K562 (cell line): Measurements from ENCODE around the gene SF3B3. TPM values are rescaled to one million over a fixed set of nuclear protein-coding genes. Genes with fewer than 3 reads are reported as not detected.
A peak's percentile ranks its signal among the peaks of the same experiment; 100 is the strongest.

Source experiments
- CC2D1A ChIP-seq: fragments of 450-650 bp; IDR thresholded peaks from 2 replicates; pipeline ENCODE4 v1.6.1; 2017; ENCODE audit warnings: mild to moderate bottlenecking
- CXXC5 ChIP-seq: fragments of 250-450 bp; sonication (Bioruptor Pico); IDR thresholded peaks from 2 replicates; pipeline ENCODE4 v1.8.0; 2022; ENCODE audit warnings: inconsistent platforms, mild to moderate bottlenecking, moderate library complexity
- EP400 ChIP-seq: fragments of 450-650 bp; IDR thresholded peaks from 2 replicates; pipeline ENCODE4 v1.6.1; 2017; ENCODE audit warnings: antibody characterized with exemption, mild to moderate bottlenecking, moderate library complexity
- MBD2 ChIP-seq: sonication (generic); IDR thresholded peaks from 2 replicates; pipeline ENCODE4 v1.6.1; 2016; ENCODE audit warnings: low read depth, borderline replicate concordance
- MCM5 ChIP-seq: fragments of 450-650 bp; IDR thresholded peaks from 2 replicates; pipeline ENCODE4 v1.6.1; 2016; ENCODE audit warnings: low read depth
- NFIC ChIP-seq: fragments of 450-650 bp; IDR thresholded peaks from 2 replicates; pipeline ENCODE4 v1.6.1; 2017; ENCODE audit warnings: mild to moderate bottlenecking, inconsistent platforms
- NR2C1 ChIP-seq, 2 experiments: fragments of 450-650 bp; IDR thresholded peaks; 2 replicates each; pipeline ENCODE4 v1.6.1; 2017; ENCODE audit warnings: mild to moderate bottlenecking in 2 of 2, antibody characterized with exemption in 1 of 2, inconsistent platforms in 1 of 2, missing compliant biosample characterization in 1 of 2, missing genetic modification characterization in 1 of 2
- PML ChIP-seq: IDR thresholded peaks from 2 replicates; pipeline ENCODE4 v1.6.1; 2012; ENCODE audit warnings: low read length, inconsistent platforms
- SIX5 ChIP-seq, 2 experiments: IDR thresholded peaks; 2 replicates each; pipeline ENCODE4 v1.6.1; 2011; ENCODE audit warnings: low read length in 2 of 2, borderline replicate concordance in 1 of 2, low read depth in 1 of 2, mild to moderate bottlenecking in 1 of 2, moderate library complexity in 1 of 2; ENCODE audit not compliant: insufficient read depth in 1 of 2
- SMARCC2 ChIP-seq: fragments of 450-650 bp; IDR thresholded peaks from 2 replicates; pipeline ENCODE4 v1.6.1; 2017; ENCODE audit warnings: antibody characterized with exemption, moderate library complexity, mild to moderate bottlenecking, low read depth
- TAF7 ChIP-seq: fragments of 450-650 bp; IDR thresholded peaks from 2 replicates; pipeline ENCODE4 v1.6.1; 2016; ENCODE audit warnings: missing genetic modification characterization, missing compliant biosample characterization
- TEAD1 ChIP-seq, 2 experiments: fragments of 450-650 bp in 1 of 2; sonication (generic) in 1 of 2; formaldehyde crosslinking; IDR thresholded peaks; 2 replicates each; pipeline versions ENCODE4 v1.4.0 to v1.8.0; 2020 to 2022; ENCODE audit warnings: mild to moderate bottlenecking in 2 of 2, missing genetic modification reagents in 1 of 2
- YY1 ChIP-seq, 3 experiments: IDR thresholded peaks; 2 replicates each; pipeline ENCODE4 v1.6.1; 2011; ENCODE audit warnings: low read length in 2 of 3, mild to moderate bottlenecking in 2 of 3, moderate library complexity in 2 of 3, borderline replicate concordance in 1 of 3, control low read depth in 1 of 3, low read depth in 1 of 3; ENCODE audit not compliant: insufficient read depth in 3 of 3, insufficient replicate concordance in 2 of 3, control insufficient read depth in 1 of 3, insufficient read length in 1 of 3; ENCODE audit errors: extremely low read depth in 1 of 3
- ZFX ChIP-seq: sonication (generic); formaldehyde crosslinking; IDR thresholded peaks from 2 replicates; pipeline ENCODE4 v1.8.0; 2022; ENCODE audit warnings: mild to moderate bottlenecking, missing genetic modification reagents, moderate library complexity
- ZNF23 ChIP-seq: fragments of 250-450 bp; sonication (Bioruptor Pico); IDR thresholded peaks from 2 replicates; pipeline ENCODE4 v1.4.0; 2020; ENCODE audit warnings: mild to moderate bottlenecking
- ZNF764 ChIP-seq: fragments of 250-450 bp; sonication (Bioruptor Pico); IDR thresholded peaks from 2 replicates; pipeline ENCODE4 v1.4.0; 2020; ENCODE audit warnings: low read depth, mild to moderate bottlenecking, moderate library complexity
- polyA plus RNA-seq, 8 experiments: library from polyadenylated mRNA; depleted of rRNA in 4 of 8; stranded (reverse) in 5 of 8; unstranded in 3 of 8; fragments of >200 nt; fragmentation: Nextera tagmentation in 2 of 8; fragmentation: Illumina TruSeq in 1 of 8; extraction: Ambion mirVana in 2 of 8; extraction: Trizol in 1 of 8; gene quantifications; 2 replicates each; pipeline versions ENCODE4 v1.2.1 to v1.2.3, GENCODE V29; 2011 to 2014; ENCODE audit warnings: inconsistent platforms in 1 of 8, missing spikeins in 1 of 8
- total RNA-seq, 7 experiments: library from RNA; depleted of rRNA in 6 of 7; stranded (reverse); fragments of >200 nt in 6 of 7; fragmentation: Illumina TruSeq in 2 of 7; extraction: Trizol in 2 of 7; gene quantifications; 2 replicates each; pipeline versions ENCODE4 v1.2.1 to v1.2.3, GENCODE V29; 2011 to 2021; ENCODE audit warnings: low replicate concordance in 1 of 7
- TF ChIP-seq, protein P1 (sequence below): fragments of 450-650 bp; IDR thresholded peaks from 2 replicates; pipeline ENCODE4 v1.6.1; 2017; ENCODE audit warnings: antibody characterized with exemption, mild to moderate bottlenecking
- TF ChIP-seq, protein P2 (sequence below): sonication (generic); formaldehyde crosslinking; IDR thresholded peaks from 2 replicates; pipeline ENCODE4 v1.8.0; 2022; ENCODE audit warnings: mild to moderate bottlenecking, missing genetic modification reagents
- TF ChIP-seq, protein P3 (sequence below): sonication (generic); formaldehyde crosslinking; IDR thresholded peaks from 2 replicates; pipeline ENCODE4 v1.9.0; 2022; ENCODE audit warnings: mild to moderate bottlenecking, missing genetic modification reagents

SF3B3 gene
- total and polyA plus RNA-seq, 9 of the 15 experiments (the other 6 are each of a cell fraction or from before 2014, with no cell fraction given): 98.9 to 546 (median 221) TPM

DNA sequence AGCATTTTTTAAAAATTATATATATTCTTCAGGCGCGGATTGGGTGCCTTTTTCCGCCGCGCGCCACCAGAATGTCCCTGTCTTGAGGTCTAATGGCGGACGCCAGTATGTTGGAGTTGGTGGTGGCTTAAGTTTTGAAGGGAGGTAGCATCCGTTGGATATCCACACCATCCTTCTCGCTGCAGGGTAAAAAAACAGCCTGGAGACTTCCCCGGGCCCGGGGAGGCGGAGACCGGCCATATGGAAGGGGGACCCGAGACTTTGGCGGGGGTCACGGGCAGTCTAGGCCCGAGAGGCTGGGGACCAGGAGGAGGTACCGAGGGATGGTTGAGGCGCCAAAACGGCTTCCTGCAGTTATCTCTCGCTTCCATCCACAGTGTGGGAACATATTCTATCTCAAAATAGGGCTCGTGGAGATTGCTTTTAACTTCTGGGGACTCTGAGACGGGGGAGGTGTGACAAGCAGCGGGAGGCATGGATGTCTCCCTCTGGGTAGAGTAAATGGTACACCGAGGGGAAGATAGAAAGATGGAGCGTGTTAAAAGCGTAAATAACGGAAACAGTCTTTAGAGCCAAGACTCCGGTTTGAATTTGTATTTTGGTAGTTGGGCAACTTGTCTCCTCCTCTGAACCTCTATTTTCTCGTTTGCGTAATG is at the start of gene SF3B3 (continued):
- TF ChIP-seq, protein P1, sequence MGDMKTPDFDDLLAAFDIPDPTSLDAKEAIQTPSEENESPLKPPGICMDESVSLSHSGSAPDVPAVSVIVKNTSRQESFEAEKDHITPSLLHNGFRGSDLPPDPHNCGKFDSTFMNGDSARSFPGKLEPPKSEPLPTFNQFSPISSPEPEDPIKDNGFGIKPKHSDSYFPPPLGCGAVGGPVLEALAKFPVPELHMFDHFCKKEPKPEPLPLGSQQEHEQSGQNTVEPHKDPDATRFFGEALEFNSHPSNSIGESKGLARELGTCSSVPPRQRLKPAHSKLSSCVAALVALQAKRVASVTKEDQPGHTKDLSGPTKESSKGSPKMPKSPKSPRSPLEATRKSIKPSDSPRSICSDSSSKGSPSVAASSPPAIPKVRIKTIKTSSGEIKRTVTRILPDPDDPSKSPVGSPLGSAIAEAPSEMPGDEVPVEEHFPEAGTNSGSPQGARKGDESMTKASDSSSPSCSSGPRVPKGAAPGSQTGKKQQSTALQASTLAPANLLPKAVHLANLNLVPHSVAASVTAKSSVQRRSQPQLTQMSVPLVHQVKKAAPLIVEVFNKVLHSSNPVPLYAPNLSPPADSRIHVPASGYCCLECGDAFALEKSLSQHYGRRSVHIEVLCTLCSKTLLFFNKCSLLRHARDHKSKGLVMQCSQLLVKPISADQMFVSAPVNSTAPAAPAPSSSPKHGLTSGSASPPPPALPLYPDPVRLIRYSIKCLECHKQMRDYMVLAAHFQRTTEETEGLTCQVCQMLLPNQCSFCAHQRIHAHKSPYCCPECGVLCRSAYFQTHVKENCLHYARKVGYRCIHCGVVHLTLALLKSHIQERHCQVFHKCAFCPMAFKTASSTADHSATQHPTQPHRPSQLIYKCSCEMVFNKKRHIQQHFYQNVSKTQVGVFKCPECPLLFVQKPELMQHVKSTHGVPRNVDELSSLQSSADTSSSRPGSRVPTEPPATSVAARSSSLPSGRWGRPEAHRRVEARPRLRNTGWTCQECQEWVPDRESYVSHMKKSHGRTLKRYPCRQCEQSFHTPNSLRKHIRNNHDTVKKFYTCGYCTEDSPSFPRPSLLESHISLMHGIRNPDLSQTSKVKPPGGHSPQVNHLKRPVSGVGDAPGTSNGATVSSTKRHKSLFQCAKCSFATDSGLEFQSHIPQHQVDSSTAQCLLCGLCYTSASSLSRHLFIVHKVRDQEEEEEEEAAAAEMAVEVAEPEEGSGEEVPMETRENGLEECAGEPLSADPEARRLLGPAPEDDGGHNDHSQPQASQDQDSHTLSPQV: no peak
- TF ChIP-seq SMARCC2: 0 out of 2 replicates have a peak, but pooled peaks have one; percentile 16
- TF ChIP-seq CC2D1A: peak; percentile 35; the same call in 1 of the 2 replicates
- peak; percentile 80 for TF ChIP-seq PML
- TF ChIP-seq NR2C1 (IDR thresholded peaks at IDR 0.05): 0 out of 2 replicates have a peak, but pooled peaks have one; percentile 18
- peak; percentile 38; the same call in 1 of the 2 replicates for TF ChIP-seq NR2C1 (tag; IDR thresholded peaks at IDR 0.05)
- no peak for TF ChIP-seq MCM5
- TF ChIP-seq, protein P2, sequence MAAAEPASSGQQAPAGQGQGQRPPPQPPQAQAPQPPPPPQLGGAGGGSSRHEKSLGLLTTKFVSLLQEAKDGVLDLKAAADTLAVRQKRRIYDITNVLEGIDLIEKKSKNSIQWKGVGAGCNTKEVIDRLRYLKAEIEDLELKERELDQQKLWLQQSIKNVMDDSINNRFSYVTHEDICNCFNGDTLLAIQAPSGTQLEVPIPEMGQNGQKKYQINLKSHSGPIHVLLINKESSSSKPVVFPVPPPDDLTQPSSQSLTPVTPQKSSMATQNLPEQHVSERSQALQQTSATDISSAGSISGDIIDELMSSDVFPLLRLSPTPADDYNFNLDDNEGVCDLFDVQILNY: no peak
- peak; percentile 70 for TF ChIP-seq MBD2
- TF ChIP-seq, protein P3, sequence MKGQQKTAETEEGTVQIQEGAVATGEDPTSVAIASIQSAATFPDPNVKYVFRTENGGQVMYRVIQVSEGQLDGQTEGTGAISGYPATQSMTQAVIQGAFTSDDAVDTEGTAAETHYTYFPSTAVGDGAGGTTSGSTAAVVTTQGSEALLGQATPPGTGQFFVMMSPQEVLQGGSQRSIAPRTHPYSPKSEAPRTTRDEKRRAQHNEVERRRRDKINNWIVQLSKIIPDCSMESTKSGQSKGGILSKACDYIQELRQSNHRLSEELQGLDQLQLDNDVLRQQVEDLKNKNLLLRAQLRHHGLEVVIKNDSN (CRISPR knock-in tag): peak; percentile 33; the same call in 1 of the 2 replicates
- TF ChIP-seq SIX5 (IDR thresholded peaks at IDR 0.05; ENCODE audit: borderline replicate concordance in 1 of 2, insufficient read depth in 1 of 2, low read depth in 1 of 2, low read length in 2 of 2): no peak
- TF ChIP-seq TEAD1 (CRISPR knock-in tag; IDR thresholded peaks at IDR 0.05): peak in 1 of 2 experiments; percentile 85; a peak in 2 of 4 replicates
- peak; percentile 35 to 80 (median 55) for TF ChIP-seq YY1 (IDR thresholded peaks at IDR 0.05; ENCODE audit: borderline replicate concordance in 1 of 3, control insufficient read depth in 1 of 3, extremely low read depth in 1 of 3, insufficient read depth in 3 of 3, insufficient read length in 1 of 3, insufficient replicate concordance in 2 of 3, low read depth in 1 of 3, low read length in 2 of 3)
- TF ChIP-seq NFIC: peak; percentile 22; the same call in 1 of the 2 replicates
- TF ChIP-seq CXXC5 (CRISPR knock-in tag): 0 out of 2 replicates have a peak, but pooled peaks have one; percentile 37
- TF ChIP-seq ZNF23 (CRISPR knock-in tag): no peak
- peak; percentile 100 for TF ChIP-seq TAF7 (tag)
- peak; percentile 99 for TF ChIP-seq ZFX (CRISPR knock-in tag)
- no peak for TF ChIP-seq ZNF764 (CRISPR knock-in tag)
- peak; percentile 99 for TF ChIP-seq EP400
